HepG2 (cell line): Measurements from ENCODE around the gene RMI2. TPM values are rescaled to one million over a fixed set of nuclear protein-coding genes. Genes with fewer than 3 reads are reported as not detected.

ENCODE experiments used
- ATAC-seq: fragments of 200-7000 bp; cut with Tn5 transposase; 3 replicates; pipeline ENCODE4 v1.9.1; 2020; ENCODE audit warnings: mild to moderate bottlenecking, moderate library complexity
- BruUV-seq: library from RNA; stranded (reverse); fragments of 400-500 nt; replicated peaks from 2 replicates; lab custom pipeline; 2021; lab: Mats Ljungman, UMichigan
- CTCF ChIA-PET: fragments of 300-600 bp; formaldehyde crosslinking; extraction: SDS; loops from one replicate; lab custom pipeline; 2021; ENCODE audit warnings: low total read pairs, inconsistent platforms, low intra/inter-chr PET ratio; lab: Yijun Ruan, JAX
- POLR2A ChIA-PET: fragments of 350-600 bp; sonication (Branson Sonifier 250); formaldehyde crosslinking; loops from one replicate; lab custom pipeline; 2020; ENCODE audit warnings: antibody characterized with exemption, inconsistent platforms; lab: Yijun Ruan, JAX
- DNase-seq: peaks from one replicate; pipeline ENCODE4 v3.0.0-alpha.2; 2015; ENCODE audit warnings: low spot score
- FAIRE-seq: peaks from 3 replicates; lab custom pipeline; 2011; peaks lifted over from hg19 to GRCh38; lab: Jason Lieb, UNC
- H2AFZ ChIP-seq: one replicate; pipeline ENCODE4 v1.6.1; 2011; ENCODE audit warnings: low read length, inconsistent platforms
- H3K27ac ChIP-seq: fragments of 300-600 bp; 3 replicates; pipeline ENCODE4 v1.8.0; 2011; ENCODE audit warnings: mixed run types, mild to moderate bottlenecking, mixed read lengths, low read length, inconsistent platforms; ENCODE audit not compliant: insufficient read depth; ENCODE audit errors: extremely low read length
- H3K27me3 ChIP-seq, 2 experiments: fragments of 200-600 bp in 1 of 2; 2 replicates in 1 of 2; 3 replicates in 1 of 2; pipeline versions ENCODE4 v1.6.0 to v1.8.0; 2011; ENCODE audit warnings: low read length in 2 of 2, mild to moderate bottlenecking in 2 of 2, moderate library complexity in 2 of 2, inconsistent platforms in 1 of 2; ENCODE audit not compliant: insufficient read depth in 2 of 2, control insufficient read depth in 1 of 2
- H3K36me3 ChIP-seq, 2 experiments: fragments of 200-600 bp in 1 of 2; replicated peaks in 1 of 2; 2 replicates in 1 of 2; 3 replicates in 1 of 2; pipeline versions ENCODE4 v1.5.1 to v1.8.0; 2011; ENCODE audit warnings: low read length in 2 of 2, inconsistent platforms in 1 of 2; ENCODE audit not compliant: insufficient read depth in 2 of 2, control insufficient read depth in 1 of 2
- H3K4me1 ChIP-seq: 2 replicates; pipeline ENCODE4 v1.5.1; 2012; ENCODE audit warnings: low read length, inconsistent platforms; ENCODE audit not compliant: insufficient read depth
- H3K4me2 ChIP-seq: 2 replicates; pipeline ENCODE4 v1.6.0; 2011; ENCODE audit warnings: low read depth, low read length, inconsistent platforms
- H3K4me3 ChIP-seq, 3 experiments: fragments of 200-600 bp in 1 of 3; sonication (generic), shearing (Covaris generic) in 1 of 3; replicated peaks in 1 of 3; 2 replicates each; pipeline ENCODE4 v1.5.1; 2011 to 2016; ENCODE audit warnings: low read length in 3 of 3, inconsistent platforms in 2 of 3, low read depth in 2 of 3, mild to moderate bottlenecking in 2 of 3, control low read depth in 1 of 3, mixed read lengths in 1 of 3; ENCODE audit not compliant: insufficient read depth in 1 of 3
- H3K79me2 ChIP-seq: one replicate; pipeline ENCODE4 v1.6.1; 2011; ENCODE audit warnings: low read length, inconsistent platforms; ENCODE audit not compliant: insufficient read depth
- H3K9ac ChIP-seq: 2 replicates; pipeline ENCODE4 v1.6.0; 2011; ENCODE audit warnings: mild to moderate bottlenecking, low read depth, low read length, inconsistent platforms; ENCODE audit not compliant: insufficient read depth
- H3K9me3 ChIP-seq: 2 replicates; pipeline ENCODE4 v1.5.1; 2012; ENCODE audit warnings: mild to moderate bottlenecking, low read length
- H4K20me1 ChIP-seq: 2 replicates; pipeline ENCODE4 v1.6.0; 2011; ENCODE audit warnings: inconsistent platforms, mild to moderate bottlenecking, low read length, moderate library complexity; ENCODE audit not compliant: insufficient read depth
- CEBPG ChIP-seq: IDR thresholded peaks from 2 replicates; pipeline ENCODE4 v1.6.1; 2016
- DMAP1 ChIP-seq: IDR thresholded peaks from 2 replicates; pipeline ENCODE4 v1.6.1; 2016
- E2F2 ChIP-seq: sonication (generic); formaldehyde crosslinking; IDR thresholded peaks from 2 replicates; pipeline ENCODE4 v1.4.0; 2020; ENCODE audit warnings: missing genetic modification reagents, borderline replicate concordance
- HIVEP1 ChIP-seq: sonication (generic); formaldehyde crosslinking; IDR thresholded peaks from 2 replicates; pipeline ENCODE4 v1.4.0; 2020; ENCODE audit warnings: mild to moderate bottlenecking, missing genetic modification reagents
- LCORL ChIP-seq, 2 experiments: fragments of 450-650 bp in 1 of 2; sonication (generic) in 1 of 2; formaldehyde crosslinking in 1 of 2; IDR thresholded peaks; 2 replicates each; pipeline versions ENCODE4 v1.5.0 to v1.6.1; 2017 to 2020; ENCODE audit warnings: antibody characterized with exemption in 1 of 2, missing genetic modification reagents in 1 of 2
- NFYC ChIP-seq: IDR thresholded peaks from 2 replicates; pipeline ENCODE4 v1.6.1; 2016; ENCODE audit warnings: missing genetic modification reagents, missing compliant biosample characterization
- SNRNP70 ChIP-seq: fragments of 200-400 bp; formaldehyde crosslinking; IDR thresholded peaks from 2 replicates; pipeline ENCODE4 v1.6.1; 2017; ENCODE audit warnings: mild to moderate bottlenecking, low read depth, low read length, moderate library complexity
- SP140L ChIP-seq: sonication (generic); formaldehyde crosslinking; IDR thresholded peaks from 2 replicates; pipeline ENCODE4 v1.4.0; 2020; ENCODE audit warnings: missing genetic modification reagents, borderline replicate concordance
- TEAD2 ChIP-seq: sonication (generic); formaldehyde crosslinking; IDR thresholded peaks from 2 replicates; pipeline ENCODE4 v1.9.0; 2021; ENCODE audit warnings: missing genetic modification reagents
- TFDP1 ChIP-seq: IDR thresholded peaks from 2 replicates; pipeline ENCODE4 v1.6.1; 2016; ENCODE audit warnings: missing compliant biosample characterization, missing genetic modification reagents, borderline replicate concordance
- ZNF34 ChIP-seq: sonication (generic); formaldehyde crosslinking; IDR thresholded peaks from 2 replicates; pipeline ENCODE4 v1.4.0; 2020; ENCODE audit warnings: mild to moderate bottlenecking, missing genetic modification reagents, borderline replicate concordance
- WGBS: methylation state at CpG from one replicate; pipeline ENCODE4 v1.1.6; 2017; ENCODE audit warnings: low lambda C conversion rate; 5-methylcytosine and 5-hydroxymethylcytosine counted together
- in situ Hi-C: cut with HindIII; loops from 2 replicates; pipeline ENCODE4 v1.10.0; 2017; ENCODE audit warnings: low pct_unique_long_range_greater_than_20kb; ENCODE audit not compliant: extremely low pct_ligation_motif_present
- intact Hi-C: fragments of 100-400 bp; cut with micrococcal nuclease; formaldehyde crosslinking; loops from one replicate; pipeline ENCODE4 v1.10.0; 2022; ENCODE audit not compliant: unreplicated experiment
- polyA plus RNA-seq, 8 experiments: library from polyadenylated mRNA; depleted of rRNA in 3 of 8; stranded (reverse) in 7 of 8; unstranded in 1 of 8; fragments of >200 nt; fragmentation: Illumina TruSeq in 4 of 8; extraction: Trizol in 4 of 8; gene quantifications; 2 replicates each; pipeline versions ENCODE4 v1.2.1 to v1.2.3, GENCODE V29; 2011 to 2016; ENCODE audit warnings: low read depth in 4 of 8, missing spikeins in 1 of 8, mixed read lengths in 1 of 8; ENCODE audit not compliant: insufficient read depth in 1 of 8
- total RNA-seq, 5 experiments: library from RNA; depleted of rRNA; stranded (reverse); fragments of >200 nt; fragmentation: Illumina TruSeq; extraction: Trizol; gene quantifications; 2 replicates each; pipeline ENCODE4 v1.2.3, GENCODE V29; 2016; ENCODE audit warnings: low read depth in 1 of 5
- TF ChIP-seq, protein P1 (sequence below): sonication (generic); formaldehyde crosslinking; IDR thresholded peaks from 2 replicates; pipeline ENCODE4 v1.5.0; 2020; ENCODE audit warnings: mild to moderate bottlenecking, low read depth, missing genetic modification reagents, borderline replicate concordance
- TF ChIP-seq, protein P2 (sequence below): sonication (generic); formaldehyde crosslinking; conservative IDR thresholded peaks from 2 replicates; pipeline ENCODE4 v1.4.0; 2020; ENCODE audit warnings: mild to moderate bottlenecking, missing genetic modification reagents, moderate library complexity

The RMI2 gene
- total and polyA plus RNA-seq, 2 of the 13 experiments (the other 11 are each of a cell fraction or from before 2014, with no cell fraction given) = 24.5 to 55.7 TPM

DNA sequence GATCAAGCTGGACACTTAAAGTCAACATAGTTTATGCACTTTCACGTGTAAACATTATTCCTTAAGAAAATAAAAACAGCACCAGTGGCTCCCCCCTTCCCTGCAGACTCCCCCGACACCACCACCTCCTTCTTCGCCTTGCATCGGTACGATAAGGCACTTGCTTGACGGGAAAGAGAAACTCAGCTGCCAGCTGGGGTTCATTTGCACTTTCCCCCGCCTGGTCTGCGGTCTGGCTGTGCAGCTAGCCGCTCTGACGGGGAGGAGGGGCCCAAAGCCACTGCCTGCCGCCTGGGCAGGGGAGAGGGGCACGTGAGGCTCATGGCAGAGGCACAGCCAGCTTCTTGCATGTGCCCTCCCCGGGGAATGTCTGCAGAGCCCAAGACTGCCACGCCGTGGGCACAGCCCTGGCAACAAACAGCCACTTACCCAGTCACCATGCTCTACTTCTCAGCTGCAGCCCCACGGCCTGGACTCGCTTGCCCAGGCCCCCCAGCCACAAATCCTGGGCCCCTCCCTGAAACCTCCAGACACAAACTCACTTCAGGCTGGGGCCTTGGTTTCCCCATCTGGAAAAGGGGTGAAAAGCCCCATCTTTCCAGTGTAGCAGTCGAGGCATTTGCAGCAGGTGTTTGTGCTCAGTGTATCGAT, 47.6 kb upstream of the RMI2 start:
- ATAC-seq (peak; percentile 71), DNase-seq (peak; percentile 67), FAIRE-seq (peak; percentile 28)
- no peaks in the 10 kb centered on the region for H3K27me3 ChIP-seq
- no peaks in the 10 kb centered on the region for H3K36me3 ChIP-seq
- no peak overlapping the region for H2AFZ ChIP-seq
- peak overlapping the region; percentile 80 for H3K4me2 ChIP-seq
- H3K4me1 ChIP-seq = peaks cover 97% of the 10 kb centered on the region
- no peaks in the 10 kb centered on the region for H3K9me3 ChIP-seq
- peak overlapping the region; percentile 68 for H3K27ac ChIP-seq
- peak overlapping the region; percentile 15 to 67 (median 41) for H3K4me3 ChIP-seq
- no TSS peak for BruUV-seq
- no peaks in the 10 kb centered on the region for H3K79me2 ChIP-seq
- WGBS = 16% methylated on average over 13 of the region's 19 CpGs
- H3K9ac ChIP-seq = peak overlapping the region; percentile 48
- POLR2A ChIA-PET = interaction anchor here (0.6 to 6.2 kb wide), 24 partner anchors 8 to 163 kb away, joined by 3 to 167 read pairs (median 6); partner anchors contain the start of genes PRM1, PRM2, PRM3 and SOCS1
- CTCF ChIA-PET = interaction anchor here (0.9 kb wide), 1 partner anchor 59 kb away, joined by 3 read pairs; no protein-coding TSS in a partner anchor
- H4K20me1 ChIP-seq = no peaks in the 10 kb centered on the region
- in situ Hi-C loops (no loop called here), intact Hi-C loops (loop anchor here (2.0 to 5.0 kb wide), 4 partner anchors 17 to 190 kb away; partner anchors contain the start of genes PRM1 and SOCS1)
- no peak; the same call in 1 of the 2 replicates for TF ChIP-seq DMAP1 (CRISPR knock-in tag)
- TF ChIP-seq NFYC (CRISPR knock-in tag) = no peak
- TF ChIP-seq E2F2 = peak; percentile 52; the same call in 1 of the 2 replicates
- TF ChIP-seq SP140L (CRISPR knock-in tag) = no peak
- TF ChIP-seq SNRNP70 = no peak
- peak; percentile 83; the same call in 1 of the 2 replicates for TF ChIP-seq ZNF34 (CRISPR knock-in tag)
- TF ChIP-seq, protein P1, sequence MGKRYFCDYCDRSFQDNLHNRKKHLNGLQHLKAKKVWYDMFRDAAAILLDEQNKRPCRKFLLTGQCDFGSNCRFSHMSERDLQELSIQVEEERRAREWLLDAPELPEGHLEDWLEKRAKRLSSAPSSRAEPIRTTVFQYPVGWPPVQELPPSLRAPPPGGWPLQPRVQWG = no peak
- peak; percentile 36; the same call in 1 of the 2 replicates for TF ChIP-seq CEBPG
- no peak for TF ChIP-seq TEAD2 (CRISPR knock-in tag)
- TF ChIP-seq, protein P2, sequence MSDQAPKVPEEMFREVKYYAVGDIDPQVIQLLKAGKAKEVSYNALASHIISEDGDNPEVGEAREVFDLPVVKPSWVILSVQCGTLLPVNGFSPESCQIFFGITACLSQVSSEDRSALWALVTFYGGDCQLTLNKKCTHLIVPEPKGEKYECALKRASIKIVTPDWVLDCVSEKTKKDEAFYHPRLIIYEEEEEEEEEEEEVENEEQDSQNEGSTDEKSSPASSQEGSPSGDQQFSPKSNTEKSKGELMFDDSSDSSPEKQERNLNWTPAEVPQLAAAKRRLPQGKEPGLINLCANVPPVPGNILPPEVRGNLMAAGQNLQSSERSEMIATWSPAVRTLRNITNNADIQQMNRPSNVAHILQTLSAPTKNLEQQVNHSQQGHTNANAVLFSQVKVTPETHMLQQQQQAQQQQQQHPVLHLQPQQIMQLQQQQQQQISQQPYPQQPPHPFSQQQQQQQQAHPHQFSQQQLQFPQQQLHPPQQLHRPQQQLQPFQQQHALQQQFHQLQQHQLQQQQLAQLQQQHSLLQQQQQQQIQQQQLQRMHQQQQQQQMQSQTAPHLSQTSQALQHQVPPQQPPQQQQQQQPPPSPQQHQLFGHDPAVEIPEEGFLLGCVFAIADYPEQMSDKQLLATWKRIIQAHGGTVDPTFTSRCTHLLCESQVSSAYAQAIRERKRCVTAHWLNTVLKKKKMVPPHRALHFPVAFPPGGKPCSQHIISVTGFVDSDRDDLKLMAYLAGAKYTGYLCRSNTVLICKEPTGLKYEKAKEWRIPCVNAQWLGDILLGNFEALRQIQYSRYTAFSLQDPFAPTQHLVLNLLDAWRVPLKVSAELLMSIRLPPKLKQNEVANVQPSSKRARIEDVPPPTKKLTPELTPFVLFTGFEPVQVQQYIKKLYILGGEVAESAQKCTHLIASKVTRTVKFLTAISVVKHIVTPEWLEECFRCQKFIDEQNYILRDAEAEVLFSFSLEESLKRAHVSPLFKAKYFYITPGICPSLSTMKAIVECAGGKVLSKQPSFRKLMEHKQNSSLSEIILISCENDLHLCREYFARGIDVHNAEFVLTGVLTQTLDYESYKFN (CRISPR knock-in tag) = peak; percentile 54
- TF ChIP-seq TFDP1 (CRISPR knock-in tag) = peak; percentile 63; the same call in 1 of the 2 replicates
- no peak for TF ChIP-seq LCORL (IDR thresholded peaks at IDR 0.05)
- peak; percentile 69 for TF ChIP-seq LCORL (CRISPR knock-in tag; IDR thresholded peaks at IDR 0.05)
- peak; percentile 47; the same call in 1 of the 2 replicates for TF ChIP-seq HIVEP1 (CRISPR knock-in tag)
